ENCODE data around the gene EPN2. TPM values are rescaled to one million over a fixed set of nuclear protein-coding genes. Genes with fewer than 3 reads are reported as not detected.
A peak's percentile ranks its signal among the peaks of the same experiment; 100 is the strongest.
"Not testable (repeated sequence)": the region's sequence is repeated elsewhere in the genome, so short reads cannot be mapped to it uniquely, and the experiment has no call there.

EPN2 gene
- total RNA-seq, 2 experiments from 2014 or later: 3.2 to 4.6 TPM

DNA sequence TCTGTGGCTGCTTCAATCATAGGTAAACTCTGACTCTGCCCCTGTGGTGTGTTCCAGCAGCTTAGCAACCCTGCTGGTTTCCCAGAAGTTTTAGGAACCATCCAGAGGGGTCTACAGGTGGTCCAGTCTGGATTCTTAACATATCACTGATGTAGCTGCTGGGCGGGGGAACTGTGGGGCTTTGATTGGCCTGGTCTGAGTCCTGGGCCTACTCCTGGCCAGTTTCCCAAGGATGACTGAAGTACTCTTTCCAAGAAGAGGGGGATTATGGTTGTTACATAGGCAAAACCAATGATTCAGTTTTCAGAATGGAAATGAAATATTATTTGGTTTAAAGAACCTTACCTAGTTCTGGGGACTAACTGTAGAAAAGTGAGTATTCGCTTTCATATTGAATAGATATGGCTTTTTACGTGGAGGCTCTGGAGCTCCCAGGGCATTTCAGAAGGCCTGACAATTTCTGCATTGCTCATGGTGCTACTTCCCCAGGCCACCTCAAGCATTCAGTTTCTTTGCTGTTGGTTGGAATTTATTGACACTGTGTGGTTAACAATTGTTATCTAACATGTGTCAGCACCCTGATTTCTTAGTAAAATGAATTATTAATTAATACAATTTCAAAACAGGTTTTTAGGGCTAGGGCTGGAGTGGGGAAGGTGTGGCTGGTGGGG is 38.4 kb downstream of the EPN2 start:
- Mint-ChIP-seq H3K27me3 (peaks cover 3% of the 10 kb centered on the region), H3K4me3 (no peak overlapping the region), H3K27ac (no peak overlapping the region), H3K36me3 (ENCODE audit: low read depth) (no peaks in the 10 kb centered on the region), H3K9me3 (no peaks in the 10 kb centered on the region), H3K4me1 (ENCODE audit: low read depth) (no peaks in the 10 kb centered on the region)
- ATAC-seq: no peak
- ChIA-PET CTCF (no interaction called here), POLR2A (no interaction called here)
- DNase-seq: no peak
- TF ChIP-seq, protein P1, sequence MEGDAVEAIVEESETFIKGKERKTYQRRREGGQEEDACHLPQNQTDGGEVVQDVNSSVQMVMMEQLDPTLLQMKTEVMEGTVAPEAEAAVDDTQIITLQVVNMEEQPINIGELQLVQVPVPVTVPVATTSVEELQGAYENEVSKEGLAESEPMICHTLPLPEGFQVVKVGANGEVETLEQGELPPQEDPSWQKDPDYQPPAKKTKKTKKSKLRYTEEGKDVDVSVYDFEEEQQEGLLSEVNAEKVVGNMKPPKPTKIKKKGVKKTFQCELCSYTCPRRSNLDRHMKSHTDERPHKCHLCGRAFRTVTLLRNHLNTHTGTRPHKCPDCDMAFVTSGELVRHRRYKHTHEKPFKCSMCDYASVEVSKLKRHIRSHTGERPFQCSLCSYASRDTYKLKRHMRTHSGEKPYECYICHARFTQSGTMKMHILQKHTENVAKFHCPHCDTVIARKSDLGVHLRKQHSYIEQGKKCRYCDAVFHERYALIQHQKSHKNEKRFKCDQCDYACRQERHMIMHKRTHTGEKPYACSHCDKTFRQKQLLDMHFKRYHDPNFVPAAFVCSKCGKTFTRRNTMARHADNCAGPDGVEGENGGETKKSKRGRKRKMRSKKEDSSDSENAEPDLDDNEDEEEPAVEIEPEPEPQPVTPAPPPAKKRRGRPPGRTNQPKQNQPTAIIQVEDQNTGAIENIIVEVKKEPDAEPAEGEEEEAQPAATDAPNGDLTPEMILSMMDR (IDR thresholded peaks at IDR 0.05): no peak
- intact Hi-C loops (cut with micrococcal nuclease): no loop called here

DNA sequence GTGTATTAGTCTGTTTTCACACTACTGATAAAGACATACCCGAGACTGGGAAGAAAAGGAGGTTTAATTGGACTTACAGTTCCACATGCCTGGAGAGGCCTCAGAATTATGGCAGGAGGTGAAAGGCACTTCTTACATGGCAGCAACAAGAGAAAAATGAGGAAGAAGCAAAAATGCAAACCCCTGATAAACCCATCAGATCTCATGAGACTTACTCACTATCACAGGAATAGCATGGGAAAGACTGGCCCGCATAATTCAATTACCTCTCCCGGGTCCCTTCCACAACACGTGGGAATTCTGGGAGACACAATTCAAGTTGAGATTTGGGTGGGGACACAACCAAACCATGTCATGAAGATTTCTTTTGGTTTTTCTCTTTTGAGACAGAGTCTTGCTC is 41.1 kb downstream of the EPN2 start:
- intact Hi-C loops (cut with micrococcal nuclease); POLR2A ChIA-PET; CTCF ChIA-PET; H3K4me1 Mint-ChIP-seq (ENCODE audit: low read depth); H3K36me3 Mint-ChIP-seq (ENCODE audit: low read depth); DNase-seq; H3K4me3 Mint-ChIP-seq; H3K9me3 Mint-ChIP-seq; H3K27me3 Mint-ChIP-seq; ATAC-seq; H3K27ac Mint-ChIP-seq: not testable (repeated sequence)

DNA sequence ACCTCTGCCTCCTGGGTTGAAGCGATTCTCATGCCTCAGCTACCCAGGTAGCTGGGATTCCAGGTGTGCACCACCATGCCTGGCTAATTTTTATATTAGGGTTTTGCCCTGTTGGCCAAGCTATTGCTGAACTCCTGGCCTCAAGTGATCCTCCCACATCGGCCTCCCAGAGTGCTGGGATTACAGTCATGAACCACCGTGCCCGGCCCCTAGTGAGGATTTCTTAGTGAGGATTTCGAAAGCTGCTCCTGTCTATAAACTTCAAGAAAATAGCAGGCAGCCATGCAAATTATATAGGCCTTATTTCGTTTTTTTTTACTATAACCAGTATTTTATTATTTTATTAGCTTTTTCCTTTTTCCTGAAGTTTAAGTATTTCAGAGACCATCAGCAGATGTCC is 41.6 kb downstream of the EPN2 start:
- Mint-ChIP-seq H3K27ac (no peak overlapping the region), H3K36me3 (ENCODE audit: low read depth) (no peaks in the 10 kb centered on the region), H3K4me1 (ENCODE audit: low read depth) (peaks cover 2% of the 10 kb centered on the region), H3K9me3 (no peaks in the 10 kb centered on the region), H3K4me3 (no peak overlapping the region), H3K27me3 (no peaks in the 10 kb centered on the region)
- no peak for ATAC-seq
- intact Hi-C loops (cut with micrococcal nuclease): no loop called here
- CTCF ChIA-PET: no interaction called here
- POLR2A ChIA-PET: no interaction called here
- TF ChIP-seq, protein P1 (IDR thresholded peaks at IDR 0.05): no peak
- no peak for DNase-seq

DNA sequence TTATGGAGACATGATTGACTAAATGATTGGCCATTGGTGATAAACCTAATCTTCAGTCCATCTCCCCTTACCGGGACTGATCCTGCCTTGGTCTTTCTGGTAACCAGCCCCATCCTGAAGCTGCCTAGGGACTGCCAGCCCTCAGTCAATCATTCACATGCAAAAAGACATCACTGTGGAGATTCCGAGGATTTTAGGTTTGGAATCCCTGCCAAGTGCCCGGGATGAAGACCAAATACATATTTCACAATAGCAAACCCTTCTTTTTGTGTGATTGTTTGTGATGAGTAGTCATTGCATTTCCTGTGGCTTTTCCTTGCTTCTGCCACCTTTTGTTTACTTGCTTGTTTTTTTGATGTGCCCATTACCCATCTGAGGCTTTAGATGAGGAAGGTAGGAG is 44.0 kb downstream of the EPN2 start:
- TF ChIP-seq, protein P1 (IDR thresholded peaks at IDR 0.05): no peak
- no peaks in the 10 kb centered on the region for H3K27me3 Mint-ChIP-seq
- H3K4me3 Mint-ChIP-seq: no peak overlapping the region
- no peak overlapping the region for H3K27ac Mint-ChIP-seq
- intact Hi-C loops (cut with micrococcal nuclease): no loop called here
- POLR2A ChIA-PET: no interaction called here
- ATAC-seq (no peak), DNase-seq (no peak)
- CTCF ChIA-PET: no interaction called here
- H3K9me3 Mint-ChIP-seq: no peaks in the 10 kb centered on the region
- H3K4me1 Mint-ChIP-seq (ENCODE audit: low read depth): peaks cover 15% of the 10 kb centered on the region
- H3K36me3 Mint-ChIP-seq (ENCODE audit: low read depth): no peaks in the 10 kb centered on the region

DNA sequence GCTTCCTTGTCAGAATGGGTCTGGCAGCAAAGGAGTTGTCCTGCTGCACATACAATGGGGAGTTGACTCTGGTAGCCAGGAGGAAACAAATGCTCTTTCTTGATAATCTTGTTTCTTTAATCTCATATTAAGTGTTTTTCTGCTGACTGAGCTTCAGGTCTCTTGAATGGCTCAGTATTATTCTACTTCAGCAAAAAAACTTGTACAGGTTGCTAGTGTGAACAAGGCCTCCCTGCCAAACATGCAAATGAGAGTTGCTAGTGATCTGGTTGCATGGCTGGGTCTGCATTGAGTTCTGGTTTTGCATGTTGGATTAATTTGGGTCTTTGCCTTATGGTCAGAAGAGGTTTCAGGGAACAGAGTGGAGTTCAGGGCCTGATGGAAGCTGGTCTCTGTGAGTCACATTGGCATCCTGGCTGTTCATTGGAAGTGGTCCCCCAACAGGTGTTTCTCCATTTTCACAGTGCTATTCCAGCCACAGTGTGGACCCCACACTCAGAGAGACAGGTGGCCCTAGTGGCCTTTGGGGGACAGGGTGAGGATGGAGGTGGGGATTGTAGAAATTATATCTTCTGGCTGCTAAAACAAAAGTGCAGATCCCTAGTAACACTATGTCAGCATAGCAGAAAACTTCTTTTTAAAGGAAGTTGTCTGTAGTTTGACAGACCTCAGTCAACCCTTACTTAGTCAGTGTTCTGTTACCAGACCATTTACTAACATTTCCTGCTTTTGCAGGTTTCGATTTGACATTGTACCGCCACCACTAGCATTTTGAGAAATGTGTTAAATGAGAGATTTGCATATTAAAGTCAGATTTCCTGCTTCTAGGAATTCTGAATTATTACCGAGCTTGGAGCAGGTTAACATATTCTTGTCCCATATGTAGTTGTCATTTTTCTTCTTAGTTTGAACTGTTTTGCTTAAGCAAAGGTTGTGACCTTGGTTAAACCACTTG is 47.1 kb downstream of the EPN2 start:
- peak overlapping the region; percentile 40 for H3K27ac Mint-ChIP-seq
- peaks cover 1% of the 10 kb centered on the region for H3K36me3 Mint-ChIP-seq (ENCODE audit: low read depth)

More for the DNA sequence above, 47.1 kb downstream of the EPN2 start:
- Mint-ChIP-seq H3K9me3 (no peaks in the 10 kb centered on the region), H3K27me3 (peaks cover 4% of the 10 kb centered on the region), H3K4me1 (ENCODE audit: low read depth) (peaks cover 15% of the 10 kb centered on the region), H3K4me3 (no peak overlapping the region)
- no peak for DNase-seq
- CTCF ChIA-PET: interaction anchor here (1.0 to 2.0 kb wide), 2 partner anchors 16 to 79 kb away, joined by 3 to 6 read pairs; partner anchors contain the start of gene B9D1
- intact Hi-C loops (cut with micrococcal nuclease): no loop called here
- TF ChIP-seq, protein P1 (IDR thresholded peaks at IDR 0.05): no peak
- ATAC-seq: peak; percentile 87
- POLR2A ChIA-PET: no interaction called here

Data from activated CD8-positive, alpha-beta T cell treated with anti-CD3 and anti-CD28 coated beads for 36 hours (primary cell).